ENCODE measurements around the gene TKTL1. TPM values are rescaled to one million over a fixed set of nuclear protein-coding genes. Genes with fewer than 3 reads are reported as not detected.
"Not testable (repeated sequence)": the region's sequence is repeated elsewhere in the genome, so short reads cannot be mapped to it uniquely, and the experiment has no call there.

The TKTL1 gene
- total RNA-seq, 4 donors from 2014 or later: 0.24 to 0.51 (median 0.34) TPM; not detected in 1

DNA sequence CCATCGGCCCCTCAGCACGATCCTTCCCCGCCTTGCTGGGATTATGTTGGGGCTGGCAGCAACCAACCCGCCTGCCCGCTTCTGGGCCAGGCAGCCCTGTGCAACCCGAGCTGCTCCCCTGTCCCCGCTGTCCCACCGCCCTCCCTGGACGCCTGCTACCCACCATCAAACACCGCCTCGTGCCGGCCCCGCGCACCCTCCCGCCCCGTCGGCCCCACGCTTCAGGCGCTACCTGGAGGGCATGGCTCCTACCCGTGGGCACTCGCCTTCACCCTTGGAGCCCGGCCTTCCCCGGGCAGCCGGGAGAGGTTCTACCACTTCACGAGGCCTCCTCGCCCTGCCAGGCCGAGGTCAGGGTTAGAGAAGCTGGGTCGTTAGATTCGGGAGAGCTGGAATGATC, 37.0 kb downstream of the TKTL1 start:
- no peaks in the 10 kb centered on the region for H3K9me3 ChIP-seq
- no peak overlapping the region for H3K4me3 ChIP-seq
- H3K27ac ChIP-seq: no peak overlapping the region
- peaks cover 2% of the 10 kb centered on the region for H3K4me1 ChIP-seq
- TF ChIP-seq POLR2AphosphoS5 (IDR thresholded peaks at IDR 0.05) (no peak), EP300 (IDR thresholded peaks at IDR 0.05) (no peak), POLR2A (IDR thresholded peaks at IDR 0.05) (no peak)
- TF ChIP-seq, protein P1, sequence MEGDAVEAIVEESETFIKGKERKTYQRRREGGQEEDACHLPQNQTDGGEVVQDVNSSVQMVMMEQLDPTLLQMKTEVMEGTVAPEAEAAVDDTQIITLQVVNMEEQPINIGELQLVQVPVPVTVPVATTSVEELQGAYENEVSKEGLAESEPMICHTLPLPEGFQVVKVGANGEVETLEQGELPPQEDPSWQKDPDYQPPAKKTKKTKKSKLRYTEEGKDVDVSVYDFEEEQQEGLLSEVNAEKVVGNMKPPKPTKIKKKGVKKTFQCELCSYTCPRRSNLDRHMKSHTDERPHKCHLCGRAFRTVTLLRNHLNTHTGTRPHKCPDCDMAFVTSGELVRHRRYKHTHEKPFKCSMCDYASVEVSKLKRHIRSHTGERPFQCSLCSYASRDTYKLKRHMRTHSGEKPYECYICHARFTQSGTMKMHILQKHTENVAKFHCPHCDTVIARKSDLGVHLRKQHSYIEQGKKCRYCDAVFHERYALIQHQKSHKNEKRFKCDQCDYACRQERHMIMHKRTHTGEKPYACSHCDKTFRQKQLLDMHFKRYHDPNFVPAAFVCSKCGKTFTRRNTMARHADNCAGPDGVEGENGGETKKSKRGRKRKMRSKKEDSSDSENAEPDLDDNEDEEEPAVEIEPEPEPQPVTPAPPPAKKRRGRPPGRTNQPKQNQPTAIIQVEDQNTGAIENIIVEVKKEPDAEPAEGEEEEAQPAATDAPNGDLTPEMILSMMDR (IDR thresholded peaks at IDR 0.05): no peak
- H3K36me3 ChIP-seq: no peaks in the 10 kb centered on the region
- no peak for DNase-seq (ENCODE audit: low spot score in 2 of 2)
- H3K27me3 ChIP-seq: no peaks in the 10 kb centered on the region
- 91% methylated on average over 27 of the region's 29 CpGs for WGBS

DNA sequence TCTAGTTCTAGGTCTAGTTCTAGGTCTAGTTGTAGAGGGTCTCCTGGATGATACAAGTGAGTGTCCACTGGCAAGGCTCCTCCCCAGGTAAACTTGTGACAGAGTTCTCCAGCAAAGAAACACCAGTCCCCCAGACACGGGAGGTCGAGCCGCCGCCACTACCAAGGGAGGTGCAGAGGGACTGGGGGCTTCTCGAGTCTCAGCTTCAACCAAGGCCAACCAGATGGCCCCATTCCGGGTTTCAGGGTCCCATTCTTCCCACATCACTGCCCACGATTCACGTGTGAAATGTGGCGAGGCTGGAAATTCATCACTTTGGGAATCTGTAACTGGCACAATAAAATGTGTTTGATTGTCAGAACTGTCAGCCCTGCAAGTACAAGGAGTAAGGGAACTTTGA, 37.5 kb downstream of the TKTL1 start:
- no peaks in the 10 kb centered on the region for H3K4me1 ChIP-seq
- H3K36me3 ChIP-seq: no peaks in the 10 kb centered on the region
- WGBS: 80% methylated on average over 3 of the region's 9 CpGs
- no peaks in the 10 kb centered on the region for H3K27me3 ChIP-seq
- H3K27ac ChIP-seq: no peak overlapping the region
- DNase-seq (ENCODE audit: low spot score in 2 of 2): no peak
- TF ChIP-seq, protein P1 (IDR thresholded peaks at IDR 0.05): no peak
- TF ChIP-seq EP300 (IDR thresholded peaks at IDR 0.05) (no peak), POLR2A (IDR thresholded peaks at IDR 0.05) (no peak), POLR2AphosphoS5 (IDR thresholded peaks at IDR 0.05) (no peak)
- no peak overlapping the region for H3K4me3 ChIP-seq
- no peaks in the 10 kb centered on the region for H3K9me3 ChIP-seq

DNA sequence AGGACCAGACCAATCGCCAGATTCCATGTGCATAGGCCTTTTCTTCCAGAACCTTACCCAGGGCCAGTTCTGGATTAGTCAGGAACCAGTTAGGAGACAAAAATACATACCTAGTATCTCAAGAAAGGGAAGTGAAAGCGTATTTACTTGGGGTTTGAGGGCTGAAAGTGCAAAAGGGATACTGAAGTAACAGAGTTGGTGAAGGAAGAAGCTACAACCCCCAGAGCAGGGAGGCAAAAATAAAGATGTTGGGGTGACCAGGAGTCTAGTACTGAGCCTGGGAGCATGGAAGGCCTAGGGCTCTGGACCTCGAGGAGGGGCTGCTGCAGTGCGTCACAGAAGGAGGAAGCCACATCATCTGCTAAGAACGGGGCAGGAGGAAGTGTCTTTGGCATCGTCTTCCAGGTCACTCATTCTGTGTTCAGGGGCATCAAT, 38.3 kb downstream of the TKTL1 start:
- no peak for DNase-seq (ENCODE audit: low spot score in 2 of 2)
- Histone ChIP-seq H3K27ac (no peak overlapping the region), H3K4me3 (no peak overlapping the region), H3K9me3 (no peaks in the 10 kb centered on the region), H3K36me3 (no peaks in the 10 kb centered on the region), H3K4me1 (no peaks in the 10 kb centered on the region), H3K27me3 (no peaks in the 10 kb centered on the region)
- TF ChIP-seq POLR2AphosphoS5 (IDR thresholded peaks at IDR 0.05) (no peak), EP300 (IDR thresholded peaks at IDR 0.05) (no peak), POLR2A (IDR thresholded peaks at IDR 0.05) (no peak)
- TF ChIP-seq, protein P1 (IDR thresholded peaks at IDR 0.05): no peak
- WGBS: 69% methylated on average over 6 of the region's 6 CpGs

DNA sequence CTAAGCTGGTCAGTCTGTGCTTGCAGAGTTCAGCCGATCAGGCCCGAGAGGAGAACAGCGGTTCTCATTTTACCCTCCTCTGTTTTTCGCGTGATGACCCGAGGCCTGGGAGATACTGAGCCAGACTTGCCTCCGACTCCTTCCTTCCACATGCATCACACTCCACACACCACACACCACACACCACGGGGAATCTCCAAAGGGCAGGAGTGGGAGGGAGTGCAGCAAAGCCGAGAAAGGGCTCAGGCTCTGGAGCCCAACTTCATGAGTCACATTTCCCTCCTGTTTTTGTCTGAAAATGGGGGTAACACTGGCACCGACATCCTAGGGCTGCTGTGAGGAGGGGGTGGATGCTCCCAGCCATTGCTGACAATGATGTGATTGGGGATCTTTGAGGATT, 38.9 kb downstream of the TKTL1 start:
- Histone ChIP-seq H3K27me3 (no peaks in the 10 kb centered on the region), H3K4me1 (no peaks in the 10 kb centered on the region), H3K4me3 (no peak overlapping the region), H3K36me3 (no peaks in the 10 kb centered on the region), H3K27ac (no peak overlapping the region), H3K9me3 (no peaks in the 10 kb centered on the region)
- 82% methylated on average over 9 of the region's 10 CpGs for WGBS
- no peak for DNase-seq (ENCODE audit: low spot score in 2 of 2)
- TF ChIP-seq POLR2AphosphoS5 (IDR thresholded peaks at IDR 0.05) (no peak), EP300 (IDR thresholded peaks at IDR 0.05) (no peak), POLR2A (IDR thresholded peaks at IDR 0.05) (no peak)
- TF ChIP-seq, protein P1 (IDR thresholded peaks at IDR 0.05): no peak

DNA sequence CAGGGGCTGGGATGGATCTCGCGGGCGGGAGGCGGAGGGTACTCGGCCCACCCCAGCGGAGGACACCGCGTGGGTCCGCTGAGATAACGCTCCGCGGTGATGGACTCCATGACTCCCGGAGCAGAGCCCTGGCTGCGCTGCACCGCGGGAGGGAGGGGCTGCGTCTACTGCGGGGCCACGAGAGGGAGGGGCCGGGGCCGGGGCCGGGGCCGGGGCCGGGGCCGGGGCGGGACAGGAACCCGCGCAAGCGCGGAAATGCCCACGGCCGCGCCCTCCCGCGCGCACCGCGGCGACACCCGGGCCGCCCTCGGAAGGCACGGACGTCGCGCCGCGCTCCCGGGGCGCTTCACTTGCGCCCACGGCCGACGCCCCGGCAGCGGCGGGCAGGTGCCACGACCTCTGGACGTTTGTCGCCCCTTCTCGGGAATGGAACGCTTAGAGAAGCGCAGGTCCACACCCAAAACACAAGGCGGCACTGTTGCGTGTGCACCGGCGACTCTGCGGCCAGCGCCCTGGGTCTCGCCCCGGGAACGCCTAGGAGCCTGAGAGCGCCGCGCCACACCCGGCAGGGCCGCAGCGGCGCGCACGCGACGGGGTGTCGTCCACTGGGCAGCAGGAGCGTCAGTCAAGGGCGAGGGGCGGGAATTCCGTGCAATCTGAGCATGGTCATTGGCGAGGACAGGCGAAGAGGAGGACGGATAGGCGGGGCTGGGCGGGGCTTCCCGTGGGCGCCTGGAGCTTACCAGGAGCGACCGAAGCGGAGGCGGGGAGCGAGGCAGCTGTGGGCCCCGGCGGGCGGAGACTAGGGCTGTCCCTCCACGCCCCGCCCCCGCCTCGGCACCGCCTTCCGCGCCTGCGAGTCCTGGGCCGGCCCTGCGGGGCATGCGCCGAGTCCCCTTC, 46.1 kb downstream of the TKTL1 start:
- H3K4me3 ChIP-seq; H3K9me3 ChIP-seq; H3K4me1 ChIP-seq; H3K27ac ChIP-seq; H3K27me3 ChIP-seq; H3K36me3 ChIP-seq; DNase-seq (ENCODE audit: low spot score in 2 of 2): not testable (repeated sequence)
- no CpG with 5 or more reads among the region's 115 CpGs for WGBS

DNA sequence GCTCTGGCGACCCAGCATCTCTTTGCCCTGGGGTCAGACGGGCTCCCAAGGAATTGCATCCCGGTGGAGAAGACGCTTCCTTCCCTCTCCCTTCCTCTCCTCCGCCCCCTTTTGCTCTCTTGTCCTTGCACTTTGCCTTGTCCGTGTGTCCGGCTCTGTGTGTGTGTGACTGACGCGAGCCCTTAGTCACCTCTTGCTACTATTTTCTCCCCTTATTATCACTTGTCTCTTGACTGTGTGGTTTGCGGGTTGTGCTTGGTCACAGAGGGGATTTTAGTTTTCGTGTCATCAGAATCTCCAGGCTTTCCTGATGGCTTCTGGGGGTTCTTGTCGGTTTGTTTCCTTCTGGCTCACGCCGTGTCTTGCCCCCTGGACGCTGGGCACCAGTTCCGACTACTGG, 47.5 kb downstream of the TKTL1 start:
- not testable (repeated sequence) for H3K27ac ChIP-seq; H3K9me3 ChIP-seq; H3K4me1 ChIP-seq; DNase-seq (ENCODE audit: low spot score in 2 of 2); H3K27me3 ChIP-seq; H3K4me3 ChIP-seq; H3K36me3 ChIP-seq
- WGBS: no CpG with 5 or more reads among the region's 16 CpGs

DNA sequence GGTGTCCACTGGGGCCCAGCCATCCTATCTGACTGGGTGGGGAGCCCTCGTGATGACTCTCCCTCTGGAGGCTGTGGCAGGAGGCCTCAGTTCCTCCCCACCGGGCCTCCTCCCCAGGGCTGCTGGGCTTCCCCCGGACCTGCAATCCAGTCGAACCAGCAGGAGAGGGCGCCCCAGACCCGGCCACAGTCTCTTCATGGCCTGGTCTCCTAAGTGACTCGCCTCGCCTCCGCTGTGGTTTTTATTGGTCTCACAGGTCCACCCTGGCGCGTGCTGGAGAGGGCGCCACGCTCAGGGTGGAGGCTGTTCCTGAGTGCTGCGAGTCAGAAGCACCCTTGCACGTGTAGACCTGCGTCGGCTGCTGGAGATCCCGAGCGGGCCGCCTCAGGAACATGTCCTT, 48.0 kb downstream of the TKTL1 start:
- not testable (repeated sequence) for DNase-seq (ENCODE audit: low spot score in 2 of 2); H3K4me1 ChIP-seq; H3K27ac ChIP-seq; H3K36me3 ChIP-seq; H3K4me3 ChIP-seq; H3K27me3 ChIP-seq; H3K9me3 ChIP-seq
- WGBS: no CpG with 5 or more reads among the region's 20 CpGs
